ENCODE results near the gene FMO5.
"Not testable (repeated sequence)": the region's sequence is repeated elsewhere in the genome, so short reads cannot be mapped to it uniquely, and the experiment has no call there.

DNA sequence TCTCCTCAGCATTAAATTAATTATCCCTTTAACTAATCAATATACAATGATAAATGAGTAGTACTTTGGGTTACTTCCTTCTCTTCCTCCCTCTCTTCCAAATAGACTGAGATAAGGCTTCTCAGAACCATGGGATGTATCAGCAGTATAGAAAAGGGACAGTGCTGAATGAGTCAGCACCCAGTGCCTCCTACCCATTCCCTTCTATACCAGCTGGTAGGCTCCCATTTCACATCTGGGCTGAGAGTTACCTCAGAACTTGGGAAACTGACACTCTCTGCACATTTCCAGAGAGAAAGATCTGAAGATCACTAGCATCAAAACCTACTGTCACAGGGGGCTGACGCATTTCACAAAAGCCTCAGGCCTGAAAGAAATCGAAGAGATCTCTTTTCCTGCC, 68.0 kb downstream of the FMO5 start:
- TF ChIP-seq GATA1 (IDR thresholded peaks at IDR 0.05; ENCODE audit: low read depth, low read length); POLR2A (IDR thresholded peaks at IDR 0.05; ENCODE audit: low read length): not testable (repeated sequence)

Data from erythroblast (primary cell).